Glutamatergic neuron (in vitro differentiated cells): ENCODE data around the gene EVC. TPM values are rescaled to one million over a fixed set of nuclear protein-coding genes. Genes with fewer than 3 reads are reported as not detected.

ENCODE experiments used
- DNase-seq: peaks from one replicate; pipeline ENCODE4 v3.0.0; 2022
- H3K27ac Mint-ChIP-seq: one replicate; pipeline ENCODE4 v1.8.0; 2020; ENCODE audit warnings: mild to moderate bottlenecking, mixed read lengths, inconsistent platforms; ENCODE audit not compliant: unreplicated experiment
- H3K27me3 Mint-ChIP-seq: one replicate; pipeline ENCODE4 v1.8.0; 2020; ENCODE audit warnings: mild to moderate bottlenecking, moderate library complexity, mixed read lengths, inconsistent platforms; ENCODE audit not compliant: unreplicated experiment
- H3K36me3 Mint-ChIP-seq: one replicate; pipeline ENCODE4 v1.8.0; 2020; ENCODE audit warnings: mild to moderate bottlenecking, mixed read lengths, inconsistent platforms; ENCODE audit not compliant: unreplicated experiment
- H3K4me1 Mint-ChIP-seq: one replicate; pipeline ENCODE4 v1.8.0; 2020; ENCODE audit warnings: mild to moderate bottlenecking, low read depth, mixed read lengths, inconsistent platforms; ENCODE audit not compliant: unreplicated experiment
- H3K4me3 Mint-ChIP-seq: one replicate; pipeline ENCODE4 v1.8.0; 2020; ENCODE audit warnings: mild to moderate bottlenecking, mixed read lengths, inconsistent platforms; ENCODE audit not compliant: unreplicated experiment
- H3K9me3 Mint-ChIP-seq: one replicate; pipeline ENCODE4 v1.8.0; 2020; ENCODE audit warnings: mild to moderate bottlenecking, moderate library complexity, mixed read lengths, inconsistent platforms; ENCODE audit not compliant: unreplicated experiment
- CTCF ChIP-seq: fragments of 200-600 bp; sonication (generic); IDR thresholded peaks from one replicate; pipeline ENCODE4 v1.5.0; 2021; ENCODE audit not compliant: partially characterized antibody, unreplicated experiment
- total RNA-seq: library from RNA; stranded (reverse); fragmentation: NEBNext Ultra II Directional; extraction: Animal tissue kit (Norgen Biotek cat#: 25700); gene quantifications from one replicate; pipeline ENCODE4 v1.2.1, GENCODE V29; 2021; ENCODE audit not compliant: unreplicated experiment

The EVC gene
- total RNA-seq, 1 donor from 2014 or later: 6.7 TPM

- Mint-ChIP-seq H3K4me3 (no peak overlapping the region), H3K27me3 (peaks cover 19% of the 10 kb centered on the region), H3K4me1 (peaks cover 10% of the 10 kb centered on the region), H3K9me3 (peaks cover 33% of the 10 kb centered on the region), H3K27ac (peak overlapping the region; percentile 43), H3K36me3 (peaks cover 10% of the 10 kb centered on the region)
- DNase-seq: no peak
- TF ChIP-seq CTCF: no peak
These were observed 128.3 kb downstream of the EVC start for GRCh38 chr4:5839332-5839731.

- Mint-ChIP-seq H3K4me1 (peaks cover 10% of the 10 kb centered on the region), H3K9me3 (peaks cover 33% of the 10 kb centered on the region), H3K36me3 (peaks cover 10% of the 10 kb centered on the region), H3K27me3 (peaks cover 18% of the 10 kb centered on the region), H3K27ac (peak overlapping the region; percentile 31), H3K4me3 (no peak overlapping the region)
- no peak for DNase-seq
- TF ChIP-seq CTCF: no peak
These were observed 129.0 kb downstream of the EVC start for GRCh38 chr4:5839751-5840674.

GRCh38 chr4:5842456-5842855, 131.5 kb downstream of the EVC start:
- Mint-ChIP-seq H3K4me3 (no peak overlapping the region), H3K4me1 (peaks cover 7% of the 10 kb centered on the region), H3K36me3 (peaks cover 10% of the 10 kb centered on the region), H3K27me3 (peaks cover 8% of the 10 kb centered on the region), H3K27ac (peak overlapping the region; percentile 71), H3K9me3 (peaks cover 27% of the 10 kb centered on the region)
- TF ChIP-seq CTCF: no peak
- no peak for DNase-seq

GRCh38 chr4:5843573-5844530, 132.9 kb downstream of the EVC start:
- Mint-ChIP-seq H3K36me3 (peaks cover 10% of the 10 kb centered on the region), H3K9me3 (peaks cover 30% of the 10 kb centered on the region), H3K27me3 (peaks cover 9% of the 10 kb centered on the region), H3K27ac (peak overlapping the region; percentile 18), H3K4me1 (peaks cover 7% of the 10 kb centered on the region), H3K4me3 (no peak overlapping the region)
- DNase-seq: no peak
- no peak for TF ChIP-seq CTCF
